NCI-H2227 (cell line): ENCODE measurements around the gene TSC22D2.

ENCODE experiments used
- DNase-seq: peaks from one replicate; lab custom pipeline; 2025; ENCODE audit not compliant: unreplicated experiment; lab: John Stamatoyannopoulos, UW

Gene TSC22D2

GRCh38 chr3:150411106-150411460 lies 3.0 kb downstream of the TSC22D2 start:
- no peak for DNase-seq

GRCh38 chr3:150411546-150411945 lies 3.4 kb downstream of the TSC22D2 start:
- DNase-seq = no peak

GRCh38 chr3:150411976-150412375 lies 3.9 kb downstream of the TSC22D2 start:
- no peak for DNase-seq

GRCh38 chr3:150412561-150413231 lies 4.6 kb downstream of the TSC22D2 start:
- no peak for DNase-seq

- no peak for DNase-seq
Measured at GRCh38 chr3:150414258-150414657, 6.2 kb downstream of the TSC22D2 start.

GRCh38 chr3:150414959-150415358 lies 6.9 kb downstream of the TSC22D2 start:
- DNase-seq = no peak

- no peak for DNase-seq
Measured at GRCh38 chr3:150419076-150419868, 11.2 kb downstream of the TSC22D2 start.

- DNase-seq = no peak
Measured at GRCh38 chr3:150419959-150420358, 11.9 kb downstream of the TSC22D2 start.

- DNase-seq = no peak
Measured at GRCh38 chr3:150421256-150421655, 13.2 kb downstream of the TSC22D2 start.

GRCh38 chr3:150421799-150422548 lies 13.9 kb downstream of the TSC22D2 start:
- DNase-seq = no peak

GRCh38 chr3:150422907-150423306 lies 14.8 kb downstream of the TSC22D2 start:
- no peak for DNase-seq

- DNase-seq = no peak
Measured at GRCh38 chr3:150423761-150424160, 15.7 kb downstream of the TSC22D2 start.

- no peak for DNase-seq
Measured at GRCh38 chr3:150426292-150426691, 18.2 kb downstream of the TSC22D2 start.

GRCh38 chr3:150428562-150428961 lies 20.5 kb downstream of the TSC22D2 start:
- no peak for DNase-seq

GRCh38 chr3:150429767-150430671 lies 21.9 kb downstream of the TSC22D2 start:
- DNase-seq = no peak

- DNase-seq = no peak
Measured at GRCh38 chr3:150433347-150433746, 25.2 kb downstream of the TSC22D2 start.

- no peak for DNase-seq
Measured at GRCh38 chr3:150434234-150434633, 26.1 kb downstream of the TSC22D2 start.

GRCh38 chr3:150436161-150436560 lies 28.1 kb downstream of the TSC22D2 start:
- no peak for DNase-seq

- DNase-seq = no peak
Measured at GRCh38 chr3:150439657-150440056, 31.6 kb downstream of the TSC22D2 start.

- no peak for DNase-seq
Measured at GRCh38 chr3:150443331-150443741, 35.2 kb downstream of the TSC22D2 start.

GRCh38 chr3:150444371-150444770 lies 36.3 kb downstream of the TSC22D2 start:
- DNase-seq = no peak
